Measurements from ENCODE around the gene CEACAM3.

GRCh38 chr19:41815301-41815700 lies 18.9 kb downstream of the CEACAM3 start:
- TF ChIP-seq CTCF (IDR thresholded peaks at IDR 0.05) (no peak), POLR2A (IDR thresholded peaks at IDR 0.05) (no peak)
